Stimulated activated CD4-positive, alpha-beta T cell treated with anti-CD3 and anti-CD28 coated beads, Interleukin-15, amount 100 ng/mL, for 48 hours (primary cell): ENCODE measurements around the gene PRDM16.

Experiments
- DNase-seq, 2 donors: peaks; one replicate each; pipeline ENCODE4 v3.0.0-alpha.2; 2020; ENCODE audit warnings: low read depth in 2 of 2

The PRDM16 gene

GRCh38 chr1:3053986-3054385, 15.0 kb upstream of the PRDM16 start:
- DNase-seq = no peak

- no peak for DNase-seq
These were observed 14.5 kb upstream of the PRDM16 start for GRCh38 chr1:3054474-3054873.

DNA sequence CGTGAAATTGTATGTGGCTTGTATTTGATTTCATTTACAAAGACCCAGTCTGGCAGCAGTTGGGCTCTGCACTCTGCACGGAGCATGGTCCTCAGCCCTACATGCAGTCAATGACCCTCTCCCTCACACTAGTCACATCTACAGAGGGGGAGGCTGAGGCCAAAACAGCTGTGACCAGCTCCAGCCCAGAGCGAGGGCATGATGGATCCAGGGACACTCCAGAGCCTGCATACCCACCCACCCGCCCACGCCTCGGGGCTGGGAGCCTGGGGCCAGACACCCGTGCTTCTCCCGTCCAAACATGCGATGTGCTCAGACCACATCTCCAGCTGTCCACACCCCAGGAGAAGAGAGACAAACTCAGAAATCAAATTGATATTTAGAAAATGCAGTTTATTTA, 14.0 kb upstream of the PRDM16 start:
- no peak for DNase-seq

DNA sequence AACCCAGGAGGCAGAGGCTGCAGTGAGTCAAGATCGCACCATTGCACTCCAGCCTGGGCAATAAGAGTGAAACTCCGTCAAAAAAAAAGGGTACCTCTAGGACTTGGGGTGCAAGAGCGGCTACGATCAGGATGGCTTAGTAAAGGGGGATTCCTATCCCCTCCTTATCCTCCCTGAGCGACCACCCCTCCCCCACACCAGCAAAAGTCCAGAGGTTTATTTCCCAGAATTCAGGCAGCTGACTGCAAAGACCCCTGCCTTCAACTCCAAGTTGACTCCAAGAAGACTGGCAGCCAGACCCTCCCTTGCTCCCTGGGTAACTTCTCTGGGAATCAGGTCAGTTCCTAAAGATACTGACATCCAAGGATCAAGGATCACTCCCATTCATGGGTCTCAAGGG, 12.4 kb upstream of the PRDM16 start:
- DNase-seq = no peak

GRCh38 chr1:3058263-3059030, 10.6 kb upstream of the PRDM16 start:
- no peak for DNase-seq

GRCh38 chr1:3060127-3060526, 8.9 kb upstream of the PRDM16 start:
- no peak for DNase-seq

GRCh38 chr1:3060601-3061551, 8.1 kb upstream of the PRDM16 start:
- DNase-seq = no peak

DNA sequence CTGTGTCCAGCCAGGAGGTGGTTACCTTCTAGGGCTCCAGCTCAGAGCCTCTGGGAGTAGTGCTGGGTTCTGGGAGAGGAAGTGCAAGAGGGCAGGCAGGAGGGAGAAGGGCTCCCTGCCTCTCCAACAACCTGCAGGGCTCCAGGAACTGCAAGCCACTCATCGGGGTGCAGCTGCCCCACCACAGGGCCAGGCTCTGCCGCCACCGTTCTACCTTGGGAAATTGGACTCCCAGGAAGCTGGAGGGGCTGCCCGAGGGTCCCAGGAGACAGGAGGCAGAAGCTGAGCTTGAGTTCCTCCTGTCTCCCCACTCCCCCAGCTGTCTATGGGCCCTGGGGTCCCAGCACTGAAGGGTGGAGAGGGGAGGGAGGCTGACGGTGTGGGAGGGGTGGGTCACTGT, 7.4 kb upstream of the PRDM16 start:
- DNase-seq = no peak

DNA sequence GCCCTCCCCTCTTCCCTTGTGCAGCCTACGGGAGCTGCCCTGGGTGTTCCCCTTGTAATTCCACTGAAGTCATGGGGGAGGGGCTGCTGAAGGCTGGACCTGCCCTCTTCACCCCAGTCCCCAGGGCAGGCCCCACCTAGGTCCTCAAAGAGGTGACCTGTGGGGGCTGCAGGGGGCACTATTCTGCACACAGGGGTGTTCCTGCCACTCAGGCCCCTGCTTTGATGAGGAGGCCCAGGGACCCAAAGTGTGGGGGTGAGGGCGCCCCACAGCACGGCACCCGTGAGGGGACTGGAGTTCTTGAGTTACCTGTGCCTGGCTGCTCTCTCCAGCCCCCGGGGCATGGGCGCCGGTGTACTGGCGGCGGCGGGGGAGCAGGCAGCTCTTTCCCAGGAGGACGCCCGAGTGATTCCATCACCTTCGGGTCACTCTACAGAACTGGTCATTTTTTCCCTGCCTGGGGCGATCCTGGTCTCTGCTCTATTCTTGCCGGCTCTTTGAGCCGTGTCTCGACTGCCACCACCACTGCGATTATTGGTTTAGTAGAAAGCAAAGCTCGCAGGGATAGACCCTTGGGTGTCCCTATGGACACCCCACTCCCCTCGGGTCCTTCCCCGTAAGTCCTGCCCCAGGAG, 6.9 kb upstream of the PRDM16 start:
- DNase-seq = no peak

DNA sequence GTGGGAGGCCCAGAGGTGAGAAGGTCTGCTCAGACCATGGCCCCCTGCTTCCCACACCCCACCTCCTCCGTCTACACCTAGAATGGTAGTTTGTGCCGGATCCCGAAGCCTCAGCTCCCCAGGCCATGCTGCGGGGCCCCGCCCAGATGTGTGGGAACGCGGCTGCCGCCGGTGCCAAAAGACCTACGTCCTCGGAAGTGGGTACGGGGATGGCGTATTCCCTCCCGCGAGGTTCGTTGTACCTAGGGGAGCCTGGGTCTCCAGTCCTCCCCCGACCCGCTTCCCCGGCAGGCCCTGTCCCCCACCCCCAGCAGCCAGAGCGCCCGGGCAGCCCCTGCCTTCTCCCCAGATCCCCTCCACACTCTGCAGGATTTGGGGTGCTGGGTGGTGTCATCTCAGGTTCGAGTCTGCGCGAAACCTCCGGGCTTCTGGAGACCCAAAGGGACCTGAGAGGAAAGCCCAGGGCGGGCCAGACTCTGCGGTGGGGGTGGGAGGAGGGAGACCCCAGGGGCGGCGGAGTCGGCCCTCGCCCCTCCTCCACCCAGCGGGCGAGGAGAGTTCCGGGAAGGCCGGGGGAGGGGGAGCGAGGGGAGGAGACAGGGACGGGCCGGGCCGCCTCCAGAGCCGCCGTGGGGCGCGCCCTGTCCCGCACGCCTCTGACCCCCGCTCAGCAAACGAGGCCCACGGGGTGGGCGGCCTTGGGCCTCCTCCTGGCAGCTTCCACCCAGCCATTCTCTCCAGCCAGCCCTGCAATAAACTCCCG, 6.2 kb upstream of the PRDM16 start:
- no peak for DNase-seq

- DNase-seq = no peak
These were observed 5.4 kb upstream of the PRDM16 start for GRCh38 chr1:3063379-3064295.

DNA sequence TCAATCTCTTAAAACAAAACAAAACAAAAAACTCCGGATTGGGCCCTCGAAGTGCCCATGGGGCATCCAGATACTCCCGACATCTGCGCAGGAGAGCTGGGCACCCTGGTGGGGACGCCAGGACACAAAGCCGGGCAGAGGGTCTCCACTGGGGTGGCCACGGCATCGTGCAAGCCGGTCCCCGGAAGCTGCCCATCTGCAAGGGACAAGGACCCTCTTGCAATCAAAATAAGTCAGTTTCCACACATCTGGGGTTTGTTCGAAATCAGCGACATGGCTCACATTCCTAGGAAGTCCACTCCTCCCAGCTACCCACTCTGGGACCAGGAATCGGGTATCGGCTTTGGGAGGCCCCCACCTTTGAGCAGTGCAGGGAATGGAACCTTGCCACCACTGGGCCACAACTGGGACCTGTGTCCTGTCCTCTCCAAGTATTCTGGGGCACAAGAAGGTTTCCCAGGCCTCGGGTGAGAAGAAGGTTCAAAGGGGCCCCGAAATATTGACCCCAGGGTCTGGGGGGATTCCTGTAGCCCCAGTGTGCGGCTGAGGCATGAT, 4.6 kb upstream of the PRDM16 start:
- DNase-seq = no peak

GRCh38 chr1:3064901-3065300, 4.1 kb upstream of the PRDM16 start:
- DNase-seq = no peak

DNA sequence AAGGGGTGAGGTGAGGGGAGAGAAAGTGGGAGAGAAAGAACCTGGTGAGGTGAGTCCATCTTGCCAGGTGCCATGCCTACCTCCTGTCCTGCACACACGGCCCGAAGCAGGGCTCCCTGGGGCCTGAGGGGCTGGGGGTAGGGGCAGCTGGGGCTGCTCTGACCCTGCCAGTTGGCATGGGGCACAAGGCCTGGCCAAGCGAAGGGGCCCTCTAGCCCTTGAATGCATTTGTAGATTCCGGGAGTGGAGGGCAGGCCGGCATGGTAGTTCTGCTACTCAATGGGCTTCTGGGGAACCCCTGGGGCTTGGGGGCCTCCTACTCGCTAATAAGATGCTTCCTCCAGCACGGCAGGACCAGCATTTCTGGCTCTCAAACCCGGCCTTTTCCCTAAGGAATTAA, 3.6 kb upstream of the PRDM16 start:
- DNase-seq = no peak

DNA sequence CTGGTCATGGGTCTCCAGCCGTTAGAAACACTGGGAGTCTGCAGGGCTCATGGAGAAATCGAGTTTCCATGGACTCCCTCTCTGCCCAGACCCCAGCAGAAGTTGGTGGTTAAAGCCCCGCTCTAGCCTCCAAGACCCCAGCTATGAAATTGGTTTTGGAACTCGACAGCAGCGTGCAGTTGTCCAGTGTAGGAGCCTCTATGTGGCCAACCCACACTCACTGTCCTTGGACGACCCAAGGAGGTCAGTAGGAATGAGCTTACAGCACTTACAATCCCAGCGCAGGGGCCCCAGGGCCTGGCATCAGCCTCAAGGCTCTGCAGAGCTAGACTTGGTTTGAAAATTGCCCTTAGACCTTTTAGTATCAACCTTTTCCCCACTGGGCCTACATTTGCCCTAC, 3.2 kb upstream of the PRDM16 start:
- DNase-seq = no peak

GRCh38 chr1:3066250-3066711, 2.7 kb upstream of the PRDM16 start:
- DNase-seq = no peak

- no peak for DNase-seq
These were observed 2.2 kb upstream of the PRDM16 start for GRCh38 chr1:3066826-3067225.

DNA sequence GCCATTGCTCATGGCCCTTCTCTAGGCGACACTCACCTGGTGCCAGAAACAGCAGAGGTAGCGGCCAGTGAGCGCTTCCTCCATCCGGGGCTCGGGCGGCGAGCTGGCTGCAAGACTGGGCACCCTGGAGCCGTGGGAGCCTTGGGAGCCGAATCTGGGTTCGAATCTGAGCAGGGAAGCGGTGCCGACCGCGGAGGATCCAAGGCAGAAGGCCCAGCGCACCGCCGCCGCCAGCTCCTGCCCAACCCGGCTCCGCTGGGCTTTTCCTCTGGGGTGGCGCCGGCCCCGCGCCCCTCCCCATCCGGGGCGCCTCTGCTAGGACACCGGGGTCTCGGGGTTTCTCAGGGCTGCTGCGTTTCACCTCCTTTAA, 1.7 kb upstream of the PRDM16 start:
- DNase-seq = no peak

DNA sequence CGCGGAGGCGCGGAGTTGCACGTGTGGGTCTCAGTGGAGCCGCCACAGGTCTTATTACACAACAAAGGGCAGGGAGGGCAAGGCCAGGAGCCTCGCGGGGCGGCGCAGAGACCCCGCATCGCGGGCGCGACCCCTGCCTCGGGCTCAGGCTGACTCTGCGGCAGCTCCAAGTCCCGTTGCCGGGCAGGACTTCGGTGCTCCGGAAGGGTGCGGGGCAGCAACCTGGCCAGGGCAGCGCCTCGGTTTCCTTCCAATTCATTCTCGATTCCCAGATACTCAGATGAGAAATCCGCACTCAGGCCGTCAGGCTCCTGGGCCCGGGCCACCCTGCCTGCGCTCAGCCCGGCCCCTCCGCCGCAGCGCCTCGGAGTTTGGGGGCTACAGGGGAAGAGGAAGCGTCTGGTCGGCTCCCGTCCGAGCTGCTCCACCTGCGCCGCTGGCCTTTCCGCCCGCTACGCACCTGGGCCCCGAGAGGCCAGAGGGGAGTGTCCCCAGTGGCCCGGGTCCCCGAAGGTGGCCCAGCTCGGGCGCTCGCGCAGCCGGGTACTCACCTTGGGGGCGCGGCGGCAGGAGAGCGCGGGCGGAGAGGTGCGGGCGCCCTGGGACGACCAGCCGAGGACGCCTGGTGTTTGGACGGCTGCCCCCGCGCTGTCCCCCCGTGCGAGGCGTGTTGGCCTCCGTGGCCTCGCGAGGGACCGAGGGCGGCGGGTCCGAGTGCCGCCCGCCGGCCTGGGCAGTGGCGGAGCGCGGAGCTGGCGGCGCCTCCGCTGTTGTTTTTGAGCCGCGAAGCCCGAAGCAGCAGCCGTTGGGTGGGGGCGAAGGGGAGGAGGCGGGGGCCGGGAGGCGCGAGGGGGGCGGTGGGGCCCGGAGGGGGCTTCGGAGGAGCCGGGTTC, 1.1 kb upstream of the PRDM16 start:
- DNase-seq = no peak
